GM18907 (cell line): ENCODE data around the gene TMA7.

Experiments used
- ATAC-seq: cut with Tn5 transposase; IDR thresholded peaks from one replicate; pipeline ENCODE4 v1.9.1; 2021; ENCODE audit warnings: mild to moderate bottlenecking, moderate library complexity; ENCODE audit not compliant: unreplicated experiment

Gene TMA7

GRCh38 chr3:48408823-48409281 is 31.2 kb upstream of the TMA7 start:
- ATAC-seq, result no peak

GRCh38 chr3:48409291-48410201 is 30.5 kb upstream of the TMA7 start:
- no peak for ATAC-seq

GRCh38 chr3:48410205-48411040 is 29.6 kb upstream of the TMA7 start:
- no peak for ATAC-seq

GRCh38 chr3:48411041-48411588 is 28.9 kb upstream of the TMA7 start:
- ATAC-seq, result no peak

GRCh38 chr3:48411606-48412374 is 28.3 kb upstream of the TMA7 start:
- no peak for ATAC-seq

- no peak for ATAC-seq
Observed at GRCh38 chr3:48412375-48413001, 27.6 kb upstream of the TMA7 start.

GRCh38 chr3:48413086-48413485 is 27.0 kb upstream of the TMA7 start:
- no peak for ATAC-seq

- no peak for ATAC-seq
Observed at GRCh38 chr3:48413611-48414010, 26.4 kb upstream of the TMA7 start.

- no peak for ATAC-seq
Observed at GRCh38 chr3:48414376-48415250, 25.4 kb upstream of the TMA7 start.

- ATAC-seq, result no peak
Observed at GRCh38 chr3:48415251-48415953, 24.7 kb upstream of the TMA7 start.

- no peak for ATAC-seq
Observed at GRCh38 chr3:48416091-48416505, 24.0 kb upstream of the TMA7 start.

GRCh38 chr3:48416546-48416945 is 23.5 kb upstream of the TMA7 start:
- ATAC-seq, result no peak

GRCh38 chr3:48417529-48418108 is 22.4 kb upstream of the TMA7 start:
- ATAC-seq, result no peak

- ATAC-seq, result no peak
Observed at GRCh38 chr3:48418140-48418539, 21.9 kb upstream of the TMA7 start.

- ATAC-seq, result no peak
Observed at GRCh38 chr3:48418651-48419050, 21.4 kb upstream of the TMA7 start.

- no peak for ATAC-seq
Observed at GRCh38 chr3:48419149-48419548, 20.9 kb upstream of the TMA7 start.

GRCh38 chr3:48419597-48419996 is 20.5 kb upstream of the TMA7 start:
- no peak for ATAC-seq

- ATAC-seq, result no peak
Observed at GRCh38 chr3:48420561-48420960, 19.5 kb upstream of the TMA7 start.
